Right ventricle myocardium superior (tissue), 1 donor: ENCODE measurements around the gene IFIT2. TPM values are rescaled to one million over a fixed set of nuclear protein-coding genes. Genes with fewer than 3 reads are reported as not detected.
A peak's percentile ranks its signal among the peaks of the same experiment; 100 is the strongest.
"Not testable (repeated sequence)": the region's sequence is repeated elsewhere in the genome, so short reads cannot be mapped to it uniquely, and the experiment has no call there.

Experiments used
- ATAC-seq: fragments of 200-7000 bp; cut with Tn5 transposase; one replicate; pipeline ENCODE4 v1.9.1; 2020; ENCODE audit warnings: mild to moderate bottlenecking; ENCODE audit not compliant: poor library complexity
- DNase-seq: peaks from one replicate; pipeline ENCODE4 v3.0.0-alpha.2; 2020
- intact Hi-C: fragments of 100-400 bp; cut with DNase I; formaldehyde crosslinking; loops from one replicate; pipeline ENCODE4 v1.11.2; 2022
- total RNA-seq: library from RNA; stranded (reverse); fragmentation: NEBNext Ultra II Directional; extraction: Animal tissue kit (Norgen Biotek cat#: 25700); gene quantifications from one replicate; pipeline ENCODE4 v1.2.1, GENCODE V29; 2021
- donor health status: DM: no; HTN: yes; CAD: no; lungs with severe emphysema.

Gene IFIT2
- total RNA-seq, 1 donor from 2014 or later: 4.3 TPM

GRCh38 chr10:89350631-89351315 is 48.9 kb downstream of the IFIT2 start:
- DNase-seq: peak; percentile 70
- peak; percentile 62 for ATAC-seq
- intact Hi-C loops: not testable (repeated sequence)

- DNase-seq: no peak
- intact Hi-C loops: no loop called here
- peak; percentile 28 for ATAC-seq
Observed at GRCh38 chr10:89351412-89351779, 49.5 kb downstream of the IFIT2 start.

GRCh38 chr10:89351780-89352597 is 50.1 kb downstream of the IFIT2 start:
- no peak for DNase-seq
- ATAC-seq: peak; percentile 78
- intact Hi-C loops: no loop called here

- ATAC-seq: no peak
- intact Hi-C loops: no loop called here
Observed at GRCh38 chr10:89352802-89353201, 51.0 kb downstream of the IFIT2 start.

GRCh38 chr10:89355394-89355931 is 53.6 kb downstream of the IFIT2 start:
- ATAC-seq (no peak), DNase-seq (no peak)
- intact Hi-C loops: no loop called here

More at GRCh38 chr10:89352802-89353201, 51.0 kb downstream of the IFIT2 start:
- DNase-seq: no peak

- intact Hi-C loops: no loop called here
- ATAC-seq: no peak
Observed at GRCh38 chr10:89357096-89357495, 55.2 kb downstream of the IFIT2 start.

GRCh38 chr10:89357975-89358374 is 56.1 kb downstream of the IFIT2 start:
- ATAC-seq (no peak), DNase-seq (no peak)
- intact Hi-C loops: no loop called here

More at GRCh38 chr10:89357096-89357495, 55.2 kb downstream of the IFIT2 start:
- no peak for DNase-seq

Other genes starting within 250 kb of the IFIT2 start
- 0.22 TPM for gene CH25H, start 94.7 kb upstream of the IFIT2 start, total RNA-seq
- 18.0 TPM for gene LIPA, start 50.3 kb upstream of the IFIT2 start, total RNA-seq
- gene IFIT3, start 26.0 kb downstream of the IFIT2 start, total RNA-seq: 5.9 TPM
- gene IFIT1B, start 76.0 kb downstream of the IFIT2 start, total RNA-seq: not detected
- gene IFIT1, start 90.6 kb downstream of the IFIT2 start, total RNA-seq: 28.1 TPM
- 7.1 TPM for gene IFIT5, start 112.5 kb downstream of the IFIT2 start, total RNA-seq
- 1.3 TPM for gene SLC16A12, start 233.5 kb downstream of the IFIT2 start, total RNA-seq